HG03139 (cell line): Measurements from ENCODE around the gene NOC4L.
"Not testable (repeated sequence)": the region's sequence is repeated elsewhere in the genome, so short reads cannot be mapped to it uniquely, and the experiment has no call there.

Experiments used
- ATAC-seq: cut with Tn5 transposase; IDR thresholded peaks from one replicate; pipeline ENCODE4 v1.9.1; 2021; ENCODE audit not compliant: unreplicated experiment

Gene NOC4L

GRCh38 chr12:132123970-132124765, 20.1 kb upstream of the NOC4L start:
- ATAC-seq, result no peak

GRCh38 chr12:132124766-132125425, 19.4 kb upstream of the NOC4L start:
- ATAC-seq, result no peak

GRCh38 chr12:132125736-132126135, 18.5 kb upstream of the NOC4L start:
- no peak for ATAC-seq

- ATAC-seq, result no peak
These were observed 17.2 kb upstream of the NOC4L start for GRCh38 chr12:132127041-132127440.

- ATAC-seq, result no peak
These were observed 15.2 kb upstream of the NOC4L start for GRCh38 chr12:132129007-132129406.

- ATAC-seq, result no peak
These were observed 13.6 kb upstream of the NOC4L start for GRCh38 chr12:132130690-132131089.

- ATAC-seq, result no peak
These were observed 13.0 kb upstream of the NOC4L start for GRCh38 chr12:132131229-132131628.

- ATAC-seq, result no peak
These were observed 12.3 kb upstream of the NOC4L start for GRCh38 chr12:132131952-132132351.

GRCh38 chr12:132132609-132133430, 11.4 kb upstream of the NOC4L start:
- no peak for ATAC-seq

GRCh38 chr12:132133952-132134652, 10.2 kb upstream of the NOC4L start:
- ATAC-seq, result no peak

- not testable (repeated sequence) for ATAC-seq
These were observed 9.5 kb upstream of the NOC4L start for GRCh38 chr12:132134653-132135183.

GRCh38 chr12:132136226-132136625, 8.0 kb upstream of the NOC4L start:
- not testable (repeated sequence) for ATAC-seq

- no peak for ATAC-seq
These were observed 6.7 kb upstream of the NOC4L start for GRCh38 chr12:132137483-132138125.

- ATAC-seq, result no peak
These were observed 5.1 kb upstream of the NOC4L start for GRCh38 chr12:132138941-132139871.

- no peak for ATAC-seq
These were observed 4.3 kb upstream of the NOC4L start for GRCh38 chr12:132139912-132140311.

- no peak for ATAC-seq
These were observed 3.8 kb upstream of the NOC4L start for GRCh38 chr12:132140501-132140900.

- no peak for ATAC-seq
These were observed 3.1 kb upstream of the NOC4L start for GRCh38 chr12:132140918-132141841.
